HCT116 (cell line): ENCODE measurements around the gene COL12A1.

Source experiments
- CBX3 ChIP-seq: IDR thresholded peaks from 2 replicates; pipeline ENCODE4 v1.6.1; 2012; ENCODE audit warnings: low read depth
- CTCF ChIP-seq, 3 experiments: fragments of 200-600 bp in 1 of 3; sonication (generic) in 1 of 3; IDR thresholded peaks in 2 of 3; conservative IDR thresholded peaks in 1 of 3; 2 replicates each; pipeline ENCODE4 v1.5.1; 2012 to 2017; ENCODE audit warnings: low read depth in 2 of 3, low read length in 2 of 3, antibody characterized with exemption in 1 of 3, borderline replicate concordance in 1 of 3, control low read depth in 1 of 3, mild to moderate bottlenecking in 1 of 3, mixed read lengths in 1 of 3, mixed run types in 1 of 3, moderate library complexity in 1 of 3; ENCODE audit not compliant: insufficient read depth in 1 of 3
- EGR1 ChIP-seq: IDR thresholded peaks from 2 replicates; pipeline ENCODE4 v1.6.1; 2012; ENCODE audit warnings: low read depth
- EZH2 ChIP-seq: fragments of 200-600 bp; sonication (generic); IDR thresholded peaks from 2 replicates; pipeline ENCODE4 v1.6.1; 2017; ENCODE audit warnings: antibody characterized with exemption, mixed run types
- EZH2phosphoT487 ChIP-seq: fragments of 200-600 bp; IDR thresholded peaks from 2 replicates; pipeline ENCODE4 v1.6.1; 2018; ENCODE audit warnings: antibody characterized with exemption, borderline replicate concordance
- MAX ChIP-seq: IDR thresholded peaks from 2 replicates; pipeline ENCODE4 v1.6.1; 2012
- POLR2A ChIP-seq: IDR thresholded peaks from 2 replicates; pipeline ENCODE4 v1.7.0; 2011; ENCODE audit warnings: borderline replicate concordance; ENCODE audit not compliant: insufficient read depth, insufficient read length; ENCODE audit errors: extremely low read depth
- POLR2AphosphoS5 ChIP-seq: IDR thresholded peaks from 2 replicates; pipeline ENCODE4 v1.6.1; 2011; ENCODE audit warnings: mild to moderate bottlenecking, low read depth, low read length, moderate library complexity
- SIN3A ChIP-seq: IDR thresholded peaks from 2 replicates; pipeline ENCODE4 v1.6.1; 2012; ENCODE audit warnings: low read depth
- YY1 ChIP-seq: IDR thresholded peaks from 2 replicates; pipeline ENCODE4 v1.6.1; 2011; ENCODE audit warnings: low read length, low read depth, moderate library complexity, mild to moderate bottlenecking; ENCODE audit not compliant: insufficient replicate concordance; ENCODE audit errors: extremely low read depth

- no peak for TF ChIP-seq EZH2phosphoT487
- no peak for TF ChIP-seq EZH2
- no peak for TF ChIP-seq POLR2AphosphoS5
- no peak for TF ChIP-seq CTCF (IDR thresholded peaks at IDR 0.05 in 2 of 3, conservative IDR thresholded peaks at IDR 0.05 in 1 of 3; ENCODE audit: borderline replicate concordance in 1 of 3, insufficient read depth in 1 of 3, low read depth in 2 of 3, low read length in 2 of 3)
- no peak for TF ChIP-seq SIN3A
- TF ChIP-seq CBX3, result no peak
- no peak for TF ChIP-seq MAX
- no peak for TF ChIP-seq EGR1
- no peak for TF ChIP-seq YY1
- no peak for TF ChIP-seq POLR2A
These were observed 91.7 kb downstream of the COL12A1 start for GRCh38 chr6:75114195-75114594.
